Urothelium cell line (cell line): Measurements from ENCODE around the gene NANOGP8.

ENCODE experiments used
- DNase-seq: peaks from one replicate; pipeline ENCODE4 v3.0.0; 2011; ENCODE audit warnings: low spot score, mixed read lengths
- FAIRE-seq: peaks from 2 replicates; lab custom pipeline; 2011; peaks lifted over from hg19 to GRCh38; lab: Jason Lieb, UNC

Gene NANOGP8

DNA sequence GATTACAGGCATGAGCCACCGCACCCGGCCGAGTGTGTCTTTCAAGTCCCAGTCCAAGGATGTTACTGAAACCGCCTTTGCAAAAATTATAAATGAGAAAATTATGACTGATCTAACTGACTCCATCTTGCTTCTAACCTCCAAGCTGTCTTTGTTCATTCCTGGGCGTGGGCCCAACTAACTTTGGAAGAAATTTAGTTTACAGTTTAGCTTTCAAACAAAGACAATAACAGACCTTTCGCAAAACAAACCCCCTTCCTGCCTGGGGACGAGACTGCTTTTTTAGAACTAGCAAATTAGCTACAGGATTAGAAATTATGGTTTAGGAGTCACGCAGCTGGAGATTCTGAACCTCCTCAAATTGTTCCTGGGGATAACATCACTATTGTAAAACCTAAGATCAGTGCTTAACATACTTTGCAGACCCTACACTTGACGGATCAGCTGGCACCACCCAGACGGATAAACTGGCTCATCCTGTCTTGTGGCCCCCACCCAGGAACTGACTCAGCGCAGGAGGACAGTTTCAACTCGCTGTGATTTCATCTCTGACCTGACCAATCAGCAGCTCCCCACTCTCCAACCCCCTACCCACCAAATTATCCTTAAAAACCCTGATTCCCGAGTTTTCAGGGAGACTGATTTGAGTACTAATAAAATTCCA is 23.8 kb downstream of the NANOGP8 start:
- DNase-seq, result no peak
- FAIRE-seq, result no peak

DNA sequence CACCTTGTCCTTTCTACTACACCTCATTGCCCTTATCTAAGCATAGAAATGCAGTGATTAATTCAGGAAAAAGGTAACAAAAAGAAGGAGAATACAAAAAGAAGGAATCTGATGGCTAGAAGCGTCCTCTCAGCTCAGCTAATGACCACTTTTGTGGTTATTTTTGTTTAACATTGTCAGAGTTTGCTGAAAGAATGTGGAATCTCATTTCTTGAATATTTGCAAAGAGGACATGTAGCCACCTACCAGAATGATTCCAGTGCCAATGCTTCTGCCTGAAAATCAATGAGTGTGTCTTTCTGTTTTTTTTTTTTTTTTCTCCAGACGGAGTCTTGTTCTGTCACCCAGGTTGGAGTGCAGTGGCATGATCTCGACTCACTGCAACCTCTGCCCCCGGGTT is 24.5 kb downstream of the NANOGP8 start:
- DNase-seq (no peak), FAIRE-seq (no peak)

DNA sequence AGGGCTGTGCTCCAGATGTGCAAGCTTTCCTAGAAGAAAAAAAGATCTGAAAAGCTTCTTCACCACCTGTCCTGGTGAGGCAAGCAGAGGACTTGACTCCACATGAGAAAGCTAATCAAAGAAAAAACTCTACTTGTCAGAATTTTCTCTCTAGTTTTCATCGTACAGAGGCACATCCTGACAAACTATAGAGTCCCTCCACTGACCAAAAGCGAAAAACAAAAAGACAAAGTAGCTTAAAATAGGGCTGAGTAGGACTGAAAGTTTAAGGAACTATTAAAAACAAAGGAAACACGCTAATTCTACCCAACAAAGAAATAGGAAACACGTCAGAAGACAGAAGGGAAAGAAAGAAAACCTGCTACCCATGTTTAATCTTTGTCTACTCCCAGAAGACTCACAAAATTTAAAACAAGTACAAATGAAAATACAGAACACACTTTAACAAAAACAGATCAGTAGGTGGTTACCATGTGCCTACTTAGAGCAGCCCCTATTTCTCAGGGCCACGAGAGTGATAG is 26.5 kb downstream of the NANOGP8 start:
- DNase-seq (no peak), FAIRE-seq (no peak)

DNA sequence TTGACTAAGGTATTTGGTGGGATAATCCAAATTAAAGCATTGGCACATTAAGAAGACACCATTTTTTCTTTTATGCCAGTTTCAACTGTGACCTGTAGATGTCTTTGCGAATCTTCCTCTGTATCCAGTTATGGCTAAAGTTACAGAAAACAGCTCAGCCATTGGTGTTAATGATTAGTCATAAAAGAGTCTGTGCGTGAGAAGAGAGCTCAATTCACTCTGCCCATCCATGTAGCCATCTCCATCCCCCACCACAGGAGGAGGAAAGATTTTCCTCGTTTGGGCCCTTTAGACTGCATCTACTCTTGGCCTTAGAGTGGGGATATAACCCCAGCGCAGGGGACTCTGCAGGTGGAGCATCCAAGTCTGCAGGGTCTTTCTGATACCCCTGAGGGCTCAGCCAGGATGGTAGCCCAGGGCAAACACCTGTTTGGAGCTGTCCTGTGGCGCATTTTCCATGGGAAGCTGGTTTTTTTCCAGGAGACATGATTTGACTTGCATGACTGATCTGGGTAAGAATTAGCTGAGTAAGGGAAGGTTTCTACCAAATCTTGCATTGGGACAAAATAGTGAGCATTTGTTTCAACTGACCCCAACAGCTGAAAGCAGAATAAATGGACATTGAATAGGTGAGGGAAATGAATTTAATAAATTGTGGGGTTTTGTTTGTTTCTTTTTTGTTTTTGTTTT is 29.5 kb downstream of the NANOGP8 start:
- FAIRE-seq (no peak), DNase-seq (no peak)

DNA sequence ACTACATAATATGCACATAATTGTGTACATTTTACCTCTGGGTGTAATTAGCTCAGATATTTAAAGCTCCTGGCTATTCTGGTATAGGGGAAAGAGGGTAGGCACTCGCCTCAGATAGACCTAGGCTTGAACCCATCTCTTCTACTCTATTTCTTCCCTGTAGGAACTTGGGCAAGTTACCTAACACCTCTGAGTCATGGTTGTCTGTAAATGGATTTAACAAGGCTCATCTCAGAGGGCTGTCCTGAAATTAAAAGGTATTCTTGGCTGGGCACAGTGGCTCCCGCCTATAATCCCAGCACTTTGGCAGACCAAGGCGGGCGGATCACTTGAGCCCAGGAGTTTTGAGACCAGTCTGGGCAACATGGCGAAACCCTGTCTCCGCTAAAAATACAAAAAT is 30.7 kb downstream of the NANOGP8 start:
- DNase-seq (no peak), FAIRE-seq (no peak)

DNA sequence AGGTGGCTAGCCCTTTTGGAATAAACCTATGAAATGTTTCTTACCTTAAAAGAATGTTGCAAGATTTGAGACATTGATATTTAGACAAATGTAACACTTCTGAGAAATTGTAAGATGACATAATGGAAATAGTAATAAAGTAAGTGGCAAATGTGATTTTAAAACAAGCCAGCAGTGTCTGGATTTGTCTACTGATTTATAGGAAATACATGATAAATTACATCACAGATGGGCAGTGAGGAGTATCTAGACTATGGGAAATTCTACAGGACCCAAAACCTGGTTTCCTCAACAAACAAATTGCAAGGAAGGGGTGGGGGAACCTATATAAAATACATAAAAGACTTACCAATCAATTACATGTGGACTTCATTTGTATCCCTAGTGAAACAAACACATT is 37.1 kb downstream of the NANOGP8 start:
- FAIRE-seq, result no peak
- no peak for DNase-seq

DNA sequence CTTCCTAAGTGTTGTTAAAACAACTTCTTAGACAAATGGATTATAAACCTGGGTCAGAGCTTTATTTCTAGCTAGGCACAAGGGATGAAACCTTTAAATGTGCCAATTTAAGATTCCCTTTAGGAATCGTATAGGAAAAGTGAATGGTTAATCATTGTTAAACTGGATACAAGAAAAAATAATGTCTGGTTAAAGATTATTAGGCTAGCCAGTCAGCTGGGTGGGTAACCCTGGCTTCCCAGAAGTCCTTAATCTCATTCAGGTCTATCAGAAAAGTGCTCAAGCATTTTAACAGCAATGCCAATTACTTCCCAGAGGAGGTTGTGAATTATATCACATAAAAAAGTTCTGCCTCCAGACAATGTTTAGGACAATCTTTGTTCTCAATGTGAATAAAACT is 37.6 kb downstream of the NANOGP8 start:
- DNase-seq (no peak), FAIRE-seq (no peak)

DNA sequence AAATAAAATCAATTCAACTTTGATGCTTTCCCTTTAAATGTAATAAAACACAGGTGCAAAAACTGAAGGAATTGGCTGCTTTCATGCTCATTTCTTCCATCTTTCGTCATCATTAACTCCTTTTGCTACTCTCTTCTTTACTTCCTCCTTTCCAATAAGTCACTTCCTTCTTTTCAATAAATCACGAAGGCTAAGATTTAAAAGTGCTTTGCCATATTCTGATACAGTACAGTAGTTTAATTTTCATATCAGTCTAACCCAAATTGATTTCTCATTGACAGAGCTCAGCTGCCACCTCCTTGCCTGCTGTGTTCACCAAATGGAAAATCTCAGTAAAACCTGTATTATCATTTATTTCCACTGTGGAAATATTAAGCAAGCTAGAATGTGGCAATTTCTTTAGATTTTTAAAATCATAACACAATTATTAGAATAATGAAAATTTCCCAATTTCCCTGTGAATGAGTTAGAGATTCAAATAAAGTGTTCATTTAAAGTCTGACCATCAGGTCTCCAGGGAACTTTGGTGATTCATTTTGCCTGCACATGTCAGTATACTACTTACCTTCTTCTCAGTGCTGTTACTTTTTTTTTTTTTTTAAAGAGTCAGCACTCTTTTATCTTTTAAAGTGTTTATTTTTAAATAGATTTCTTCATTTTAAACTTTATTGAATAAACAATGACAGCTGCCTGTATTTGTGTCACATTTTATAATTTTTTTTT is 41.6 kb downstream of the NANOGP8 start:
- no peak for FAIRE-seq
- DNase-seq, result no peak

DNA sequence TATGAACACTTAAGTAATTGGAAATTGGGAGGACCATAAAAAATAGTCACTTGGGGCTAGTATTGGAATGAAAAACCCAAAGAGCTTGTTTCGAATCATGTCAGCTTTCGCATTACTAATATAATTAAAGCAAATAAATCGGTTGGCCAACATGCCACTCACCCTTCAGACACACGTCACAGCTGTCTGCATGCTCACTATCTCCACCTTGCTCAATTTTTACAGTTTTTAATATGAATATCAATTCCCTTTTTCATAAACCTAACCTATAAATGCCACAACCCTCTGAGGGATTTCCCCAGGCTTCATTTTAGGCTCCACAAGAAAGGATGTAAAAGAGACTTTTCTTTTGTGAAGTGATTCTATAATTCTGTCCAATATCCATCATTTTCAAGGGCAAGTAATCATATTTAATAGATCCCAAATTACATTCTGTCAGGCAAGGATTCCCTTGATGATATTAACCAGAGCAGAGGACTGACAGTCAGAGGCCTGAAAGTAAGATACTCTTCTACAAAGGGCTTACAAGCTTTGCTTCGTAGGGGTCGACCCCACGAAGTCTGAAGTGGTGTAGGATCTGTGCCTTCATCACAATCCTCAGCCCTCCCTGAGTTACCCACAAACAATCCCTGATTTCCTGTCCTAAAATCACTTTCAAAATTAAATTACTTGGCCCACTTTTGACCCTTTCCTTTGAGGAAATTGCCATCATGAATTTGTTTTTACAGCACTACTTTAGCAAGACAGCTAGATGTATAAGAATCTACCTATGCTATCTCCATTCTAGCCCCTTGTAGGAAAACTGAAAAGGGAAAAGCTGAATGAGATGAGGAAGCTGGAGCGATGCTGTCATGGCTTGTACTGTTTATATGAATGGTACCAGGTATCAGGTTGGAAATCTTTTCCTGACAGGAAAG is 44.5 kb downstream of the NANOGP8 start:
- no peak for DNase-seq
- FAIRE-seq, result no peak

DNA sequence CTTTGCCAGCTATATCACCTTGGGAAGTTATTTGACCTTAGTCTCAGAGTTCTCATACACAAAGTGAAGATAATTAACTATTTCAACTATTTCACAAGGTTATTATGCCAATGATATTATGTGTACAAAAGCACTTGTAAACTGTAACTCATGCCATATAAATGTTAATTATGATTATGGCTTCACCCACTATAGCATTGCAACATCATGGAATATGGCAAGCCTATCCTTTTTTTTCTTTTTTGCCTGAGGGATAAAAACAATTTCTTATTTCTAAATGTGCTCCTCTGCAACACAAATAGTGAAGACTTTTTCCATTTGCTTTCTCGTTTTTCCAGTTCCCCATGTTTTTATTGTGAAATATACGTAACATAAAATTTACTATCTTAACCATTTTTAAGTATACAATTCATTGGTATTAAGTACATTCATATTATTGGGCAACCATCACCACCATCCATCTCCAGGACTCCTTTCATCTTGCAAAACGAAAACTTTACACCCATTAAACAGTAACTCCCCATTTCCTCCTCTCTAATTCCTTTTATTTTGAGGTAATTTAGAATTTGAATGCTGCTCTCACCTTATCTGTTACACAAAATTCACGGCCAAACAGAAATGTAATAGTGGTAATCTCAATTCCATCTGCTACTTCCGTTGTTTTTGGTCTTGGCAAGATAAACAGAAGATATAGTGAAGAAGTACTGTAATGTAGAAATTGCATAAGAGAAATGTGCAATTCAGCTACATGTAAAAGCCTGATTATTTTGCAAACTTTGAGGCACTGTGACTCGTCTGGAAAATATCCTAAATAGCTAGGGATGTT is 46.3 kb downstream of the NANOGP8 start:
- no peak for DNase-seq
- no peak for FAIRE-seq
